ENCODE measurements around the gene PRKACB. TPM values are rescaled to one million over a fixed set of nuclear protein-coding genes. Genes with fewer than 3 reads are reported as not detected.

The PRKACB gene
- total and polyA plus RNA-seq, 4 donors = 5.9 to 18.2 (median 8.9) TPM

DNA sequence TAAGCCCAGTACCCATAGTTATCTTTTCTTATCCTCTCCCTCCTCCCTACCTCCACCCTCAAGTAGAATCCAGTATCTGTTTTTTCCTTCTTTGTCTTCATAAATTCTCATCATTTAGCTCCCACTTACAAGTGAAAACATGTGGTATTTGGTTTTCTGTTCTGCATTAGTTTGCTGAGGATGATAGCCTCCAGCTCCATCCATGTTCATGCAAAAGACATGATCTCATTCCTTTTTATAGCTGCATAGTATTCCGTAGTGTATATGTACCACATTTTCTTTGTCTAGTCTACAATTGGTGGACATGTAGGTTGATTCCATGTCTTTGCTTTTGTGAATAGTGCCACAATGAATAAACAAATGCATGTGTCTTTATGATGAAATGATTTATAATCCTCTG lies 55.2 kb downstream of the PRKACB start (continued):
- TF ChIP-seq, protein P1, sequence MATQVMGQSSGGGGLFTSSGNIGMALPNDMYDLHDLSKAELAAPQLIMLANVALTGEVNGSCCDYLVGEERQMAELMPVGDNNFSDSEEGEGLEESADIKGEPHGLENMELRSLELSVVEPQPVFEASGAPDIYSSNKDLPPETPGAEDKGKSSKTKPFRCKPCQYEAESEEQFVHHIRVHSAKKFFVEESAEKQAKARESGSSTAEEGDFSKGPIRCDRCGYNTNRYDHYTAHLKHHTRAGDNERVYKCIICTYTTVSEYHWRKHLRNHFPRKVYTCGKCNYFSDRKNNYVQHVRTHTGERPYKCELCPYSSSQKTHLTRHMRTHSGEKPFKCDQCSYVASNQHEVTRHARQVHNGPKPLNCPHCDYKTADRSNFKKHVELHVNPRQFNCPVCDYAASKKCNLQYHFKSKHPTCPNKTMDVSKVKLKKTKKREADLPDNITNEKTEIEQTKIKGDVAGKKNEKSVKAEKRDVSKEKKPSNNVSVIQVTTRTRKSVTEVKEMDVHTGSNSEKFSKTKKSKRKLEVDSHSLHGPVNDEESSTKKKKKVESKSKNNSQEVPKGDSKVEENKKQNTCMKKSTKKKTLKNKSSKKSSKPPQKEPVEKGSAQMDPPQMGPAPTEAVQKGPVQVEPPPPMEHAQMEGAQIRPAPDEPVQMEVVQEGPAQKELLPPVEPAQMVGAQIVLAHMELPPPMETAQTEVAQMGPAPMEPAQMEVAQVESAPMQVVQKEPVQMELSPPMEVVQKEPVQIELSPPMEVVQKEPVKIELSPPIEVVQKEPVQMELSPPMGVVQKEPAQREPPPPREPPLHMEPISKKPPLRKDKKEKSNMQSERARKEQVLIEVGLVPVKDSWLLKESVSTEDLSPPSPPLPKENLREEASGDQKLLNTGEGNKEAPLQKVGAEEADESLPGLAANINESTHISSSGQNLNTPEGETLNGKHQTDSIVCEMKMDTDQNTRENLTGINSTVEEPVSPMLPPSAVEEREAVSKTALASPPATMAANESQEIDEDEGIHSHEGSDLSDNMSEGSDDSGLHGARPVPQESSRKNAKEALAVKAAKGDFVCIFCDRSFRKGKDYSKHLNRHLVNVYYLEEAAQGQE (IDR thresholded peaks at IDR 0.05) = no peak
- TF ChIP-seq HNF4A (conservative IDR thresholded peaks at IDR 0.05) = no peak

DNA sequence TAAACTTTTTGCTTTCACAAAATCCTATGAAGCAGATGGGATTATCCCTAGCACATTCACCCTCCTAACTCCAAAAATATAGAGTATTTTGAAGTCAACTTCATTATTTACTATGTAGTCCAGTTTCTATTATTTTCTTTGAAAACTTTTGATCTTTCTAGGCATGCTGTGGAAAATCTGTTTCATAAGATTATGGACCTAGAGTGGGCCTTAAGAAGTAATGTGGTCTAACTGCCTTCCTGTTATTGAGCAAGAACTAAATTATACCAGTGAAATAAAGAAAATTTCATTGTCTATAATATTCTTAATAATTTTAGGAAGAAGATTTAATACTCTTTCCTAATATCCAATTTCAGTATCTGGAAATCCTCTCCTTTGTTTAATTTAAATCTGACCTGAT lies 58.1 kb downstream of the PRKACB start:
- DNase-seq (ENCODE audit: low spot score) = no peak
- H3K27me3 ChIP-seq (ENCODE audit: control insufficient read depth in 4 of 4, insufficient read depth in 4 of 4, low read length in 3 of 4) = no peaks in the 10 kb centered on the region
- H3K4me3 ChIP-seq (ENCODE audit: low read depth in 1 of 3, low read length in 3 of 3) = no peak overlapping the region
- H3K4me1 ChIP-seq (ENCODE audit: control insufficient read depth in 4 of 4, insufficient read depth in 4 of 4, low read length in 3 of 4) = no peaks in the 10 kb centered on the region
- H3K9ac ChIP-seq (ENCODE audit: low read depth in 1 of 2, low read length in 2 of 2) = no peak overlapping the region
- no peaks in the 10 kb centered on the region for H3K9me3 ChIP-seq (ENCODE audit: control insufficient read depth in 4 of 4, low read length in 3 of 4)
- no peak overlapping the region for H3K27ac ChIP-seq (ENCODE audit: low read depth in 1 of 2, low read length in 2 of 2)
- TF ChIP-seq EGR1 (IDR thresholded peaks at IDR 0.05; ENCODE audit: low read depth in 2 of 2) = no peak
- TF ChIP-seq ZBTB33 (IDR thresholded peaks at IDR 0.05) = no peak
- no peak for TF ChIP-seq GABPA (IDR thresholded peaks at IDR 0.05 in 1 of 2, conservative IDR thresholded peaks at IDR 0.05 in 1 of 2)
- TF ChIP-seq HNF4A (conservative IDR thresholded peaks at IDR 0.05) = no peak
- TF ChIP-seq, protein P2, sequence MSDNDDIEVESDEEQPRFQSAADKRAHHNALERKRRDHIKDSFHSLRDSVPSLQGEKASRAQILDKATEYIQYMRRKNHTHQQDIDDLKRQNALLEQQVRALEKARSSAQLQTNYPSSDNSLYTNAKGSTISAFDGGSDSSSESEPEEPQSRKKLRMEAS (IDR thresholded peaks at IDR 0.05) = no peak
- no peak for TF ChIP-seq FOXA2 (IDR thresholded peaks at IDR 0.05)
- TF ChIP-seq, protein P1 (IDR thresholded peaks at IDR 0.05) = no peak
- TF ChIP-seq, protein P3, sequence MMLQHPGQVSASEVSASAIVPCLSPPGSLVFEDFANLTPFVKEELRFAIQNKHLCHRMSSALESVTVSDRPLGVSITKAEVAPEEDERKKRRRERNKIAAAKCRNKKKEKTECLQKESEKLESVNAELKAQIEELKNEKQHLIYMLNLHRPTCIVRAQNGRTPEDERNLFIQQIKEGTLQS (IDR thresholded peaks at IDR 0.05) = no peak
- TF ChIP-seq TAF1 (conservative IDR thresholded peaks at IDR 0.05) = no peak
- TF ChIP-seq SP1 (IDR thresholded peaks at IDR 0.05) = no peak
- TF ChIP-seq CTCF (IDR thresholded peaks at IDR 0.05; ENCODE audit: low read depth, low read length, missing input control) = no peak
- TF ChIP-seq JUND (IDR thresholded peaks at IDR 0.05) = no peak
- TF ChIP-seq YY1 (IDR thresholded peaks at IDR 0.05) = no peak
- TF ChIP-seq FOXA1 (IDR thresholded peaks at IDR 0.05) = no peak
- TF ChIP-seq RXRA (IDR thresholded peaks at IDR 0.05) = no peak
- TF ChIP-seq NR2F2 (IDR thresholded peaks at IDR 0.05) = no peak
- no peak for TF ChIP-seq RAD21 (IDR thresholded peaks at IDR 0.05)
- peaks cover 0 to 19% (median 7%) of the 10 kb centered on the region in 4 donors for H3K36me3 ChIP-seq (ENCODE audit: control insufficient read depth in 4 of 4, insufficient read depth in 3 of 4, low read depth in 1 of 4, low read length in 3 of 4)
